Stimulated activated naive CD4-positive, alpha-beta T cell (primary cell): ENCODE data around the gene GADD45B.
"Not testable (repeated sequence)": the region's sequence is repeated elsewhere in the genome, so short reads cannot be mapped to it uniquely, and the experiment has no call there.

Experiments
- DNase-seq, 6 experiments: peaks; one replicate each; lab custom pipeline; 2025; lab: John Stamatoyannopoulos, UW

Gene GADD45B

GRCh38 chr19:2514981-2515518 lies 39.1 kb downstream of the GADD45B start:
- no peak for DNase-seq

- no peak for DNase-seq
These were observed 40.8 kb downstream of the GADD45B start for GRCh38 chr19:2516727-2517126.

DNA sequence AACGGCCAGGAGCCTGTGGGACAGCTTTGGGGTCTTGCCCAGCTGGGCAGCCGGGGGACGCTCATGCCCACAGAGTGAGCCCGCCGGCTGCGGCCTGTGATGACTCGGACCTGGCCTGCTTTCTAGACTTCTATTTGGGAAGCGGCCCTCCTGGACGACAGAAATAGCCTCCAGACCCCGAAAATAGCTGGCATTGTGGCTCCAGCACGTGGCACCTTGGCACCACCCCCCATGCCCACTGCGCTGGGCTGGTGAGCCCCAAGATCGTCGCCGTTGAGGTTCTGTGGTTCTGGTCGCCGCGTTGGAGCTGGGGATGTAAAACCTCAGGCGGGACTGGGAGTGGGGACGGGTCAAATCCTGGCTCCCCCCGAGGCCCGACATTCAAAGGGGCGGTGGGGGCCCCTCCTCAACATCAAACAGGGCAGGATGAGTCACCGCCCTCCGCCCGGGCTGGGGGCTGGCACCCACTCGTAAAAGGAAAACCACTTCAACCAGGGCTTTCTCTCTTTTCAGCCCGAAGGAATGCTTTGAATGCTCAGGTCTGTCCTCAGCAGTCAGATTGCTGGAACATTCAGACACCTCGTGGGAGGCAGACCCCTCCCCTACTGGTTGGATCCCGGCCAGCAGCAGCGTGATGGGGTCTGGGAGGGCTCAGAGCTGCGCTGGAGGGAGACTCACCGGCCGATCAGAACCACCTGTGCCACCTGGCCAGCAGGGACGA lies 42.1 kb downstream of the GADD45B start:
- DNase-seq: no peak

DNA sequence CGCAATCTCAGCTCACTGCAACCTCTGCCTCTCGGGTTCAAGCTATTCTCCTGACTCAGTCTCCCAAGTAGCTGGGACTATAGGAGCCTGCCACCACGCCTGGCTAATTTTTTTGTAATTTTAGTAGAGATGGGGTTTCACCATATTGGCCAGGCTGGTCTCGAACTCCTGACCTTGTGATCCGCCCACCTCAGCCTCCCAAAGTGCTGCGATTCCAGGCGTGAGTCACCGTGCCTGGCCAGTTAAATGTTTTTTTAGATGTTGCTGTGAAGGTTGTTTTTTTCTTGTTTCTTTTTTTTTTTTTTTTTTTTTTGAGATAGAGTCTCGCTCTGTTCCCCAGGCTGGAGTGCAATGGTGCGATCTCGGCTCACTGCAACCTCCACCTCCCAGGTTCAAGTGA lies 42.9 kb downstream of the GADD45B start:
- not testable (repeated sequence) for DNase-seq

- no peak for DNase-seq
These were observed 43.6 kb downstream of the GADD45B start for GRCh38 chr19:2519482-2519881.

GRCh38 chr19:2523630-2524311 lies 47.8 kb downstream of the GADD45B start:
- DNase-seq: no peak

DNA sequence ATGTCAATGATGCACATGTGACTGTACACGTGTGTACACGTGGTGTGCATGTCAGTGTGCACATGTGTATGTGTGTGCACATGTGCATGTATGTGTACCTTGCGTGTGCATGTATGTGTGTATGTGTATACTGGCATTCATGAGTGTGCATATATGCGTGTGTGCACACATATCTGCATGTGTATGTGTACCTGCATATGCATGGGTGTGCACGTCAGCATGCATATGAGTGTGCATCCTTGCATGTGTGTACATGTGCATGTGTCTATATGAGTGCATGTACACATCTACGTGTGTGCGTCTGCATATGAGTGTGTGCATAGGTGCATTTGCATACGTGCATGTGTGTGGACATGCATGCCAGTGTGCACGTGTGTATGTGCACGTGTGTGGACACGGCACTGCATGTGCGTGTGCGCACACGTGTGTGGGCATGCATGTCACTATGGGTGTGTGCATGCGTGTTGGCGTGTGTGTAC lies 48.5 kb downstream of the GADD45B start:
- DNase-seq: no peak

- no peak for DNase-seq
These were observed 49.2 kb downstream of the GADD45B start for GRCh38 chr19:2524840-2525723.

DNA sequence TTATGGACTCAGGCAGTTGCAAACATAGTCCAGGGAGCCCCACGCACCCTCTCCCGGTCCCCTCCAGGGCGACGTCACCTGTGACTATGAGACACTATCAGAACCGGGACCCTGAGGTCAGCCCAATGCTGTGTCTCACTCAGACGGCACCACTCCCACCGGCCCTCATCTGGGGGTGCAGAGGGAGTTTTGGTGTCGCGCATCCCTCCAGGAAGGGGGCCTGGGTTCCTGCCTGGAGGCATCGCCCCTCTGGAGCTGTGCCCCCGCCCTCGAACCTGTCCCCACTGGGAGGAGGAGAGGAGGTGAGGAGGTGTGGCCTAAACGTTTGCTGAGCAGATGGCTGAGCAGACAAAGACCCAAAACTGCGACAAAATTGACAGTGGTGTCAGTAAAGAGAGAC lies 51.2 kb downstream of the GADD45B start:
- DNase-seq: no peak

DNA sequence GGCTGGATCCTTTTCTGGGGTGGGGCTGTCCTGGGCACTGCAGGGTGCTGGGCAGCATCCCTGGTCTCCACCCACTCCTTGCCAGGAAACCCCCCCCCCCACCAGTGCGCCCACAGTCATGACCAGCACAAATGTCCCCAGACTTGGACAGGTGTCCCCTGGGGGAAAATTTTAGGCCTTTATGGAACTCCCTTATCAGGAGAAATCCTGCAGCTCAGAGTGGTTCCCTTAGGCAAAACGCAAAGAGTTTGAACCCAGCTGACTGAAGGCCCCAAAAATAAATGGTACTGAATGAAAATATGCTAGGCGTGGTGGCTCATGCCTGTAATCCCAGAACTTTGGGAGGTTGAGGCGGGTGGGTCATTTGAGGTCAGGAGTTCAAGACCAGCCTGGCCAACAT lies 51.8 kb downstream of the GADD45B start:
- no peak for DNase-seq
